Spleen (tissue), 7 donors: ENCODE measurements around the gene IPCEF1.

Experiments
- POLR2A ChIP-seq, 3 donors: fragments of 450-650 bp; IDR thresholded peaks; one replicate each; pipeline ENCODE4 v1.5.1; 2017; ENCODE audit warnings: antibody characterized with exemption in 3 of 3, mild to moderate bottlenecking in 1 of 3
- POLR2AphosphoS5 ChIP-seq, 3 donors: sonication (generic); formaldehyde crosslinking; IDR thresholded peaks; one replicate each; pipeline ENCODE4 v1.5.1; 2017; ENCODE audit warnings: antibody characterized with exemption in 3 of 3
- TF ChIP-seq, protein P1 (sequence below), 11 experiments: fragments of 200-600 bp in 7 of 11; fragments of 450-650 bp in 4 of 11; sonication (generic) in 4 of 11; IDR thresholded peaks in 8 of 11; conservative IDR thresholded peaks in 3 of 11; 1 replicate in 7 of 11; 2 replicates in 4 of 11; pipeline versions ENCODE4 v1.4.0 to v1.8.0; 2016 to 2021; ENCODE audit warnings: antibody characterized with exemption in 11 of 11, inconsistent platforms in 4 of 11, mild to moderate bottlenecking in 1 of 11
- donor health status: DM: no; HTN: no; CAD: no; lungs with moderate emphysema.
- donor health status: DM: no; HTN: no; CAD: no.
- donor health status: DM: no; HTN: no; CAD: no.

DNA sequence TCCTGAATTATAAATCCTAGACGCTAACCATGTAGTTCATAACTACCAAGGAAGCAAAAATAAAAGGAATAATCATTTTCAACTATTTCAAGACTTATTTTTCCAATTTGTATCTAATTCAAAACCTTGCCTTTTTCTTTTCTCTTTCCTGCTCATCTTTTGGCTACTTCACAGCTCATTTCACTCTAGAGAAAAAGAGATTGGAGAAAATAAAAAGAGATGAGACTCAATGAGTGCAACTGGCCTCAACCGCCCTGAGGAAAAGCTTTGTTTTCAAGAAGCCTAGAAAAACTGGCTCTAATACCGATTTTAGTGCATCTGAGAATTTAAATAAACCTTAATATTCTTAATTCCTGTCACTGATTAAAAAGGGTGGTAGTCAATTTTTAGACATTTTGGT is 36.4 kb downstream of the IPCEF1 start:
- TF ChIP-seq POLR2AphosphoS5 (IDR thresholded peaks at IDR 0.05) (no peak), POLR2A (IDR thresholded peaks at IDR 0.05) (no peak)
- TF ChIP-seq, protein P1, sequence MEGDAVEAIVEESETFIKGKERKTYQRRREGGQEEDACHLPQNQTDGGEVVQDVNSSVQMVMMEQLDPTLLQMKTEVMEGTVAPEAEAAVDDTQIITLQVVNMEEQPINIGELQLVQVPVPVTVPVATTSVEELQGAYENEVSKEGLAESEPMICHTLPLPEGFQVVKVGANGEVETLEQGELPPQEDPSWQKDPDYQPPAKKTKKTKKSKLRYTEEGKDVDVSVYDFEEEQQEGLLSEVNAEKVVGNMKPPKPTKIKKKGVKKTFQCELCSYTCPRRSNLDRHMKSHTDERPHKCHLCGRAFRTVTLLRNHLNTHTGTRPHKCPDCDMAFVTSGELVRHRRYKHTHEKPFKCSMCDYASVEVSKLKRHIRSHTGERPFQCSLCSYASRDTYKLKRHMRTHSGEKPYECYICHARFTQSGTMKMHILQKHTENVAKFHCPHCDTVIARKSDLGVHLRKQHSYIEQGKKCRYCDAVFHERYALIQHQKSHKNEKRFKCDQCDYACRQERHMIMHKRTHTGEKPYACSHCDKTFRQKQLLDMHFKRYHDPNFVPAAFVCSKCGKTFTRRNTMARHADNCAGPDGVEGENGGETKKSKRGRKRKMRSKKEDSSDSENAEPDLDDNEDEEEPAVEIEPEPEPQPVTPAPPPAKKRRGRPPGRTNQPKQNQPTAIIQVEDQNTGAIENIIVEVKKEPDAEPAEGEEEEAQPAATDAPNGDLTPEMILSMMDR (IDR thresholded peaks at IDR 0.05 in 8 of 11, conservative IDR thresholded peaks at IDR 0.05 in 3 of 11), result no peak
